Naive B cell (primary cell): ENCODE results near the gene NAXD. TPM values are rescaled to one million over a fixed set of nuclear protein-coding genes. Genes with fewer than 3 reads are reported as not detected.

Source experiments
- ATAC-seq, 2 donors: fragments of 150-1000 bp; cut with Tn5 transposase; 2 replicates each; pipeline ENCODE4 v1.10.0; 2021; ENCODE audit warnings: low read depth in 2 of 2, mild to moderate bottlenecking in 2 of 2, moderate library complexity in 2 of 2
- DNase-seq: peaks from one replicate; pipeline ENCODE4 v3.0.0; 2022
- H3K27ac Mint-ChIP-seq, 6 donors: one replicate each; pipeline ENCODE4 v1.8.0; 2020 to 2022; ENCODE audit warnings: mild to moderate bottlenecking in 6 of 6, mixed read lengths in 6 of 6, moderate library complexity in 5 of 6, inconsistent platforms in 2 of 6
- H3K27me3 Mint-ChIP-seq, 3 donors: one replicate each; pipeline ENCODE4 v1.8.0; 2021 to 2022; ENCODE audit warnings: mixed read lengths in 3 of 3, mild to moderate bottlenecking in 1 of 3
- H3K36me3 Mint-ChIP-seq, 2 donors: one replicate each; pipeline ENCODE4 v1.8.0; 2020 to 2022; ENCODE audit warnings: mixed read lengths in 2 of 2, inconsistent platforms in 1 of 2, mild to moderate bottlenecking in 1 of 2
- H3K4me1 Mint-ChIP-seq, 3 donors: one replicate each; pipeline ENCODE4 v1.8.0; 2020 to 2022; ENCODE audit warnings: mixed read lengths in 3 of 3, inconsistent platforms in 1 of 3, mild to moderate bottlenecking in 1 of 3, moderate library complexity in 1 of 3
- H3K4me3 Mint-ChIP-seq, 8 donors: one replicate each; pipeline ENCODE4 v1.8.0; 2020 to 2022; ENCODE audit warnings: mild to moderate bottlenecking in 8 of 8, mixed read lengths in 8 of 8, moderate library complexity in 8 of 8, inconsistent platforms in 2 of 8
- H3K9me3 Mint-ChIP-seq, 7 donors: one replicate each; pipeline ENCODE4 v1.8.0; 2020 to 2022; ENCODE audit warnings: mixed read lengths in 7 of 7, mild to moderate bottlenecking in 5 of 7, inconsistent platforms in 2 of 7, moderate library complexity in 1 of 7
- polyA plus RNA-seq, 6 donors: library from polyadenylated mRNA; unstranded; fragments of 300-500 nt; fragmentation: Illumina TruSeq; gene quantifications; one replicate each; pipeline ENCODE4 v1.2.3, GENCODE V29; 2021; ENCODE audit warnings: low read depth in 6 of 6

Gene NAXD
- polyA plus RNA-seq, 6 donors from 2014 or later, result 10.8 to 23.1 (median 15.4) TPM

DNA sequence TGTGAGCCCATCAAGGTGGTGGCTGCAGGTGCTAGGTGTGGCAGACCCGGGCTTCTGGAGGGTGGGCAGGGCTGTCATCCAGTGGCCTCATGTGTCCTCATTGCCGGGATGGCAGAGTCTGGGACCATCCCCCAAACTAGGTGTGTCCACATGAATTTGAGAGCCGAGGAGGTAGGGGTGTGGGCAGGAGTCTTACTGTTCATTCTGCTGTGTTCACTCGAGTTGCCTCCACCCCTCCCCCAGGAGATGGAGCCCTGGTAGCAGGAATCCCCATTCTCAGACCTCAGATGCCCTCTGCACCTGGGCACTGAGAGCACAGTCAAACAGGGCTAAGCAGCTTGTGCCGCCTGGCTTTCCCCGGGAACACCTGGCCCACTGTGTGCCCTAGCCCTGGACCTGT, 22.4 kb downstream of the NAXD start:
- no peaks in the 10 kb centered on the region for H3K9me3 Mint-ChIP-seq
- ATAC-seq (no peak), DNase-seq (no peak)
- H3K4me1 Mint-ChIP-seq, result peaks cover 0 to 6% (median 6%) of the 10 kb centered on the region in 3 donors
- H3K4me3 Mint-ChIP-seq, result no peak overlapping the region
- H3K36me3 Mint-ChIP-seq, result peaks cover 0 to 9% of the 10 kb centered on the region in 2 donors
- peak overlapping the region in 2 of 6 donors; percentile 24 to 69 for H3K27ac Mint-ChIP-seq
- no peaks in the 10 kb centered on the region for H3K27me3 Mint-ChIP-seq

DNA sequence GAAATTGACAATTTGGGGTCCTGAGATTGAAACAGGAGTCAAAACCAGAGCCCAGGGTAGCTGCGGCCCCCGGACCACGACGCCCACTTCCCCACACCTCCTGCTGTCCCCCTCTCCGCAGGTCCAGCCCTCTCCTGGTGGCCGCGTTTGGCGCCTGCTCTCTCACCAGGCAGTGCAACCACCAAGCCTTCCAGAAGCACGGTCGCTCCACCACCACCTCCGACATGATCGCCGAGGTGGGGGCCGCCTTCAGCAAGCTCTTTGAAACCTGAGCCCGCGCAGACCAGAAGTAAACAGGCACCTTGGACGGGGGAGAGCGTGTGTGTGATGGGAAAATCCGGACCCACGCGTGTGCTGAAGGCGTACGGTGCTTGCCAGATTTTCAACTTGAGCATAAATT, 22.9 kb downstream of the NAXD start:
- H3K36me3 Mint-ChIP-seq, result peaks cover 0 to 9% of the 10 kb centered on the region in 2 donors
- peak overlapping the region in 1 of 6 donors; percentile 73 for H3K27ac Mint-ChIP-seq
- ATAC-seq (no peak), DNase-seq (no peak)
- H3K9me3 Mint-ChIP-seq, result no peaks in the 10 kb centered on the region
- no peaks in the 10 kb centered on the region for H3K27me3 Mint-ChIP-seq
- no peak overlapping the region for H3K4me3 Mint-ChIP-seq
- peaks cover 0 to 6% (median 6%) of the 10 kb centered on the region in 3 donors for H3K4me1 Mint-ChIP-seq

GRCh38 chr13:110638814-110639806, 23.8 kb downstream of the NAXD start:
- no peak overlapping the region for H3K4me3 Mint-ChIP-seq
- H3K4me1 Mint-ChIP-seq, result peaks cover 0 to 6% (median 6%) of the 10 kb centered on the region in 3 donors
- H3K9me3 Mint-ChIP-seq, result no peaks in the 10 kb centered on the region
- H3K27me3 Mint-ChIP-seq, result no peaks in the 10 kb centered on the region
- H3K27ac Mint-ChIP-seq, result peak overlapping the region in 3 of 6 donors; percentile 47 to 73 (median 66)
- DNase-seq, result no peak
- peaks cover 0 to 9% of the 10 kb centered on the region in 2 donors for H3K36me3 Mint-ChIP-seq
- ATAC-seq, result no peak

DNA sequence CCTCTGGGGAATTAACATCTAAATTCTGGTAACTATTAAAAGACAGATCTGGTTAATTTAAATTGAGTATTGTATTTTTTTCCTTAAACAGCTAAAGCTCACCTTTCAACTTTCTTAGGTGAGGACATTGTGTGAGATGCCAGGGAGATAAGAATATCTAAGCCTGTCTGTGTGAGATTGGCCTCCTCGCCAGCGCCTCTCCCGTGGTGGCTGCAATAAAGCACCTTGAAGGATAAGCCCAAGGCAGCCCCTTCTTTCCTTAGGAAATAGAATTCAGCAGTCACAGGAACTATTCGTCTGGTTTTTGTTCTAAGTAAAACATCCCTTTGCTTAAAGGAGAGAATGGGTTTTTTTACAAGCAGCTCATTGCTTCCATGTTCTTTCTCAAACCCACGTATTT, 24.6 kb downstream of the NAXD start:
- no peaks in the 10 kb centered on the region for H3K27me3 Mint-ChIP-seq
- no peak overlapping the region for H3K4me3 Mint-ChIP-seq
- H3K4me1 Mint-ChIP-seq, result peaks cover 0 to 12% (median 6%) of the 10 kb centered on the region in 3 donors
- peaks cover 0 to 9% of the 10 kb centered on the region in 2 donors for H3K36me3 Mint-ChIP-seq
- H3K9me3 Mint-ChIP-seq, result no peaks in the 10 kb centered on the region
- DNase-seq (no peak), ATAC-seq (no peak)
- peak overlapping the region in 2 of 6 donors; percentile 16 to 66 for H3K27ac Mint-ChIP-seq

DNA sequence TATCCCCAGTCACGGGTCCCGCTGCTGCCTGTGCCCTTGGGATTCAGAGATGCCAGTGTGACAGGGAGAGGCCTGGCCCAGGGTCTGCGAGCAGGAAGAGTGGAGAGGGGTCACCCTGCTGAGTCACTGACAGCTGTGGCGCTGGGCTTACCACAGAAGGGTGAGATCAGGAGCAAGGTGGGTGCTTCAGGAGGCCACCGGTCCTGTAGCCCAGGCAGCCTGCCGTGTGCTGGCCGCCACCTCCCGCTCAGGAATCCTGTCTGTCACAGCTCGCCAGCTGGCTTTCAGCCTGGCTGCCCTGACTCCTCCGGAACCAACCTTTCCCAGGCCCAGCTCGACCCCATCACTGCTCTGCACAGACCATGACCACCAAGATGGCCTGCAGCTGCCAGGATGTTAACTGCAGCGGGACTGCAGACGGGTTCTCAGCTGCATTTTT, 25.3 kb downstream of the NAXD start:
- no peak for DNase-seq
- Mint-ChIP-seq H3K27me3 (no peaks in the 10 kb centered on the region), H3K36me3 (peaks cover 0 to 9% of the 10 kb centered on the region in 2 donors), H3K9me3 (no peaks in the 10 kb centered on the region), H3K4me3 (no peak overlapping the region), H3K27ac (peak overlapping the region in 3 of 6 donors; percentile 28 to 85 (median 66)), H3K4me1 (peaks cover 0 to 18% (median 6%) of the 10 kb centered on the region in 3 donors)
- ATAC-seq, result no peak

- Mint-ChIP-seq H3K4me3 (no peak overlapping the region), H3K27ac (peak overlapping the region in 1 of 6 donors; percentile 82), H3K9me3 (no peaks in the 10 kb centered on the region), H3K27me3 (no peaks in the 10 kb centered on the region), H3K36me3 (peaks cover 0 to 9% of the 10 kb centered on the region in 2 donors), H3K4me1 (peaks cover 4 to 18% (median 10%) of the 10 kb centered on the region in 3 donors)
- no peak for ATAC-seq
- DNase-seq, result no peak
These were observed 26.0 kb downstream of the NAXD start for GRCh38 chr13:110641055-110642015.

- Mint-ChIP-seq H3K27me3 (no peaks in the 10 kb centered on the region), H3K4me1 (peaks cover 4 to 20% (median 18%) of the 10 kb centered on the region in 3 donors), H3K27ac (peak overlapping the region in 1 of 6 donors; percentile 44), H3K36me3 (peaks cover 0 to 9% of the 10 kb centered on the region in 2 donors), H3K4me3 (no peak overlapping the region), H3K9me3 (no peaks in the 10 kb centered on the region)
- DNase-seq, result no peak
- no peak for ATAC-seq
These were observed 27.1 kb downstream of the NAXD start for GRCh38 chr13:110642291-110642981.

- Mint-ChIP-seq H3K36me3 (peaks cover 0 to 9% of the 10 kb centered on the region in 2 donors), H3K9me3 (no peaks in the 10 kb centered on the region), H3K27me3 (no peaks in the 10 kb centered on the region), H3K4me1 (peaks cover 4 to 29% (median 23%) of the 10 kb centered on the region in 3 donors), H3K27ac (peak overlapping the region in 2 of 6 donors; percentile 44 to 69), H3K4me3 (peak overlapping the region in 1 of 8 donors; percentile 66)
- DNase-seq (no peak), ATAC-seq (no peak)
These were observed 28.0 kb downstream of the NAXD start for GRCh38 chr13:110643324-110643723.

DNA sequence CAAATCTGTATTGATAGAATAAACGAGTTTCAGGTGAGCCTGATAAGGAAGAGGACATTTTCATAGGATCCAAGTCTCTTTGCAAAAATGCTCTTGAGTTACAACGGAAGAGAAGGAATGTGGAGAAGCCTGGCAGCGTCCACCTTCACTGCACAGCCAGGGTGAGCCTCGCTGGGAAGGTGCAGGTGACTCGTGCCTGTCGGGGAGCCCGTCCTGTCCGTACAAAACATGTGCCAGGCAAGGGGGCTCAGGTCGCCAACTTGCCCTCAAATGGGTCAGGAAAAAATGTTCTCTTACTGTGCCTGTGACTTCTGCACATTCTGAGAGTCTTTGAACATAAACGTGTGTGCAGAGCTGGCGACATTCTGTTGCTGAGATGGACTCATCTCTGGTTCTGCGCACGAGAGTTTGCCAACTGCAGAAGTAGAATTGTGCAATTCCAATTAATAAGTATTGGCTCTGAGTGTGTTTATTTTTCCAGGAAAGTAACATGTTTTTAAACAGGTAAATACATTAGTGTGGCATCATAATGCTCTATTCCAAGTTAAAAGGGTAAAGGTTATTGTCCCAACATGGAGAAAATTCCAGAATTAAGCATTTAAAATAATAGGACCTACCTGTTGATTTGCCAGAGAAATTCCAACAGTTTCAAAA, 28.6 kb downstream of the NAXD start:
- Mint-ChIP-seq H3K36me3 (peaks cover under 1 to 4% of the 10 kb centered on the region in 2 donors), H3K4me3 (peak overlapping the region in 1 of 8 donors; percentile 66), H3K9me3 (no peaks in the 10 kb centered on the region), H3K4me1 (peaks cover 4 to 31% (median 20%) of the 10 kb centered on the region in 3 donors), H3K27me3 (no peaks in the 10 kb centered on the region), H3K27ac (no peak overlapping the region)
- ATAC-seq (no peak), DNase-seq (no peak)

DNA sequence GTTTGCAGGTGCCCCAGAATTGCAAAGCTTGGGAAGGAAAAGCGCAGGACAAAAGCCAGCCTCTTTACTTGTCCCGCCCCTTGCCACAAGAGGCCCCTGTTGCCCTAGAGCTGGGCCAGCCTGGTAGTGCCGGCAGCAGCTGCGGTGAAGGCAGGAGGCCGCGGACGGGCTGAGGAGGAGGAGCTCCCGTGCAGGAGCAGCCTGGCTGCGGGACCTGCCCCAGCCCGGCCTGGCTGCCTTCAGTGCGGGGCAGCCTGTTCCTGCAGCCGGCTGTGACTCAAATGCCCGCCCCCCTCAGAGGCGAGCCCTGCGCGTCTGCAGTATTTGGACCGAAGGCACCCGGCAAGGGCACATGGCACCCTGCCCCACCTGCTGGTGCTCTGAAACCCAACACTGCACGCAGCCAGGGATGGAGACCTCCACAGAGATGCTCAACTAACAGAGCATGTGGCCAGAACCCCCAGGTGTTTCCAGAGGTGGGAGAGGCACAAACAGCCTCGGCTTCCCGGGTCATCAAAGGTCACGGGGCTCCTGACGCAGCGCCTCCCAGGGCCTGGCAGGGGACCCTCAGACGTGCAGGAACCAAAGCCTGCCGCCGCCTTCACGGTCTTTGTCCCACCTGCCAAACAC, 29.7 kb downstream of the NAXD start:
- Mint-ChIP-seq H3K27me3 (no peaks in the 10 kb centered on the region), H3K9me3 (no peaks in the 10 kb centered on the region), H3K4me3 (peak overlapping the region in 5 of 8 donors; percentile 16 to 84 (median 23)), H3K4me1 (peaks cover 11 to 39% (median 23%) of the 10 kb centered on the region in 3 donors), H3K27ac (peak overlapping the region in 3 of 6 donors; percentile 29 to 94 (median 63)), H3K36me3 (peaks cover 7% of the 10 kb centered on the region in 2 donors)
- DNase-seq (peak; percentile 72), ATAC-seq (peak; percentile 96 to 97)

DNA sequence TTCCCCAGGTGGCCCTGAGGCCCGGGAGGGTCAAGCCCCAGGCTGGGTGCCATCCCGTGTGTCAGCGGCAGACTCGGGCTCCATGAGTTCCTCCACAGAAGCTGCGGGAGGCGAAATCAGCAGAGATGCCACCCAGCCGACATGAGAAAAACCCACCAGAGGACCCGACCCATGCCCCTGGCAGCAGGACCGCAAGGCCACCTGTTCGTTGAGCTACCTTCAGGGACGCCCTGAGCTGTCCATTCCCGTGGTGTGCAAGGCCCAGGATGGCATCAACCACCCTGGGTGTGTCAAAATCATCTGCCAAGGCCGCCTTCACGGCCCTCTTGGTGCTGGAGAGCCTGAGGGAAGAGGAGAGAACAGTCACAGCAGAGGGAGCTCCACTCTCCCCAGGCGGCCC, 30.4 kb downstream of the NAXD start:
- ATAC-seq, result no peak
- H3K27ac Mint-ChIP-seq, result peak overlapping the region in 2 of 6 donors; percentile 21 to 26
- H3K36me3 Mint-ChIP-seq, result peaks cover 7% of the 10 kb centered on the region in 2 donors
- no peak for DNase-seq
- no peaks in the 10 kb centered on the region for H3K27me3 Mint-ChIP-seq
- no peaks in the 10 kb centered on the region for H3K9me3 Mint-ChIP-seq
- H3K4me3 Mint-ChIP-seq, result no peak overlapping the region
- peaks cover 11 to 40% (median 26%) of the 10 kb centered on the region in 3 donors for H3K4me1 Mint-ChIP-seq
